GM12875 (cell line): Measurements from ENCODE around the gene ARHGAP23.

Experiments used
- H3K4me3 ChIP-seq: one replicate; pipeline ENCODE4 v1.5.1; 2011; ENCODE audit warnings: low read depth, low read length, control low read depth
- CTCF ChIP-seq: IDR thresholded peaks from 2 replicates; pipeline ENCODE4 v1.5.1; 2011; ENCODE audit warnings: low read depth, mild to moderate bottlenecking, control low read depth, inconsistent platforms, low read length, moderate library complexity, borderline replicate concordance; ENCODE audit not compliant: insufficient read depth

The ARHGAP23 gene

GRCh38 chr17:38416840-38417209, 11.4 kb upstream of the ARHGAP23 start:
- TF ChIP-seq CTCF, result no peak
- no peak overlapping the region for H3K4me3 ChIP-seq

DNA sequence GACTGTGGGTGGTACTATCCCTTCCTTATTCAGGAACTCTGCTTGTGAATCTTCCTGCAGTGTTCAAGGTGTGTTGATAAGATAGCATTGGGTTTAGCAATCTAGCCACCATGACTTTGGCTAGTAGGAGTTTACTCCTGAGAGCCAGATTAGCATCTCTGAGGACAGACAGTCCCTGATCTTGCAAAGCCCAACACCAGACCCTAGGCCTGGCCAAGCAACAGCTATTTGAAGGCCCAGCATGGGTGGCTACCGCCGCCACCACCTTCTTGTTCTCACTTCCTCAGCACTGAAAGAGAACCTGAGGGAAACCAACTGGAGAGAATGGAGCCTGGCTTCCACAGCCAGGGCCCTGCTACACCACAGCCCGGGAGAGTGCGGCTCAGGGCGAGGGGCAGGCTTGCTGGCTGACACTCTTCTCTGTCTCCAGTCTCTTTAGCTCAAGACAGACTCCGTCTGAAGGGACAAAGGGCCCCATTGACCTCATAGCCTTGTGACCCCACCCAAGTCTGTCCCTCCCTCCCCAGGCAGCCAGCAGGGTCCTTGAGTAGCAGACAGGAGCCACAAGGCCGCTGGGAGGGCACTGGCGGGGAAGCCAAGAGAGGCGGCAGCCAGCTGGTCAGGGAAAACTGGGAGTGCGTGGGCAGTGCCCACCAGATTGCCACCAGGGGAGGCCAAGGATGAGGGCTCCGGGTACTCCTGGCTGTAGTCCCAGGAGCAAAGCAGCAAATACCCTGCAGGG, 10.9 kb upstream of the ARHGAP23 start:
- TF ChIP-seq CTCF, result no peak
- no peak overlapping the region for H3K4me3 ChIP-seq

DNA sequence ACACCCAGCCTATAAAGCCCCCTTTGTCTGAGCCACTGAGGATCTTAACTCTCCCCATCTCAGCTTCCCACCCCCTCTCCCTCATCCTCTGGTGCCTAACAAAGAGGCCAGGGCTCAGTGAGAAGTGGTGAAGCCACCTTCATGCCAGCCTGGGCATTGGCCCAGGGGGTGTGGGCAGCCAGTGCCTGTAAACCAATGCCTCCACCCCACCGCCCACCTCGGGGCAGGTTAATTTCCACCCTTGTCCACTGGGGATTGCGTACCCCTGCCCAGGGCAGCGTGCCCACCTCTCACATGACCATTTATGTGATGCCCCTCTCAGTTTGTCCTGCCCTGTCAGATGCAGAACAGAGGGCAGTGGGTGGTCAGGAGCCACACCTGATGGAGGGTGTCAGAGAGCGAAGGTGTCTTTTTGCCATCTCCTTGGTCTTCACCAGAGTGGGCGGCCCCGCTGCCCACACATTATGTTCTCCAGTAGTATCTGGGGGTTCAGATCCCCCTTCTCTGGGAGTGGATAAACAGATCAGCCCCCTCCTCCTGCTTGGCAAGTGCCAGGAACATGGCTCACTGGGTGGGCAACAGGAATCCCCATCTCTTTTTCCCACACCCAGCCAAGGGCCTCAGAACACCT, 10.1 kb upstream of the ARHGAP23 start:
- H3K4me3 ChIP-seq, result no peak overlapping the region
- no peak for TF ChIP-seq CTCF

DNA sequence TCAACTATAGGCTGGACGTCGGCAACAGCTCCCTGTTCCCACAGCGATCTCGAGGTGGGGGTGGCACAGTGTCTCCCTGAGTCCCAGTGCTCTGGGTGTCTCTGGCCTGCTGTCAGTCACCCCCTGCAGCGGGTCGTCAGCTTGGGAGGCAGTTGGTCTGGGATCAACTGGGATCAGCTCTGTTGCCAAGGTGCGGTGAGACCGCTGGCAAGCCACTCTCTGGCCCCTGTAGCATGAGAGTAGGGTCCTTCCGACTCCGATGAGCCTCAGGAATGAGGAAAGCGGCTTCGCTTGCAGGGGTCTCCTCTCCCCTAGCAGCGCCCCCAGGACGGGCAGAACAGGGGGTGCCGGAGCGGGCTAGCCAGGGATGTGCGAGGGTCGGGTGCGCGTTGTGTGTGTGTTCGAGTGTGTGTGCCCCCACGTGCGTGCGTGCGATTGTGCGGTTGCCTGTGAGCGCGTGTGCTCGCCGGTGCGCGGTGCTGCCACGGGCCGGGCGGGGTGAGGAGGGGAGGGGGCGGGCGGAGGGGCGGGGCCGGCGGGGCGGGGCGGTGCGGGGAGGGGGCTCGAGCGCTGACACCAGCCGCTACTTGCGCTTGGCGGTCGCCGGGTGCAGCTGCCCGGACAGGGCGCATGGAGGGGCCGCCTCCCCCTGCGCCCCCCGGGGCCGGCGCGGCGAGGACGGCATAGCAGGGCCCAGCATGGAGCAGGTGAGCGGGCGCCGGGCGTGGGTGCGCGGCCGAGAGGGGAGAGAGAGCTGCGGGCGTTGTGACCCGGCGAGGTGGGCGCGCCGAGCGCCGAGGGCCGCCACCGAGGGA, 9.4 kb upstream of the ARHGAP23 start:
- H3K4me3 ChIP-seq, result no peak overlapping the region
- TF ChIP-seq CTCF, result no peak

DNA sequence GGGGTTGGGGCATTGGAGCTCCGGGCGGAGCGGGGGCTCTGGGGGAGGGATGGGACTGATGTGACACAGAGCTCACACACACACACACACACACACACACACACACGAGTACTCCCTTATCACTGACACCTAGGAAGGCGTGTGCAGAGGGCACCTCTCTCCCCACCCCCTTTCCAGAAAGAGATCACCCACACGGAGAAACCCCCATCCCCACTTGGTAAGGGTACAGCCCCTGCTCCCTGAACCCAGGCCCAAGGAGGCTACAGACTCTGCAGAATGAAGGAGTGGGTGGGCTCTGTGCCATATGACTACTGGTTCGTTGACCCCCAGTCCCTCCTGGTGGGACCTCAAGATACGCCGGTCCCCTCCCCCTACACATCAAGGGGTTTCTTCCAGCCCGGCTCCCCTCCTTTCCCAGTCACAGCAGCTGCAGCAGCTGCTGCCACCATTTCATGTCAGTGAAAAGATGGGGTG, 8.7 kb upstream of the ARHGAP23 start:
- H3K4me3 ChIP-seq, result no peak overlapping the region
- no peak for TF ChIP-seq CTCF

GRCh38 chr17:38420518-38420917, 7.7 kb upstream of the ARHGAP23 start:
- TF ChIP-seq CTCF, result no peak
- H3K4me3 ChIP-seq, result no peak overlapping the region
